ENCODE measurements around the gene MARK2. TPM values are rescaled to one million over a fixed set of nuclear protein-coding genes. Genes with fewer than 3 reads are reported as not detected.

The MARK2 gene
- total and polyA plus RNA-seq, 2 of the 8 experiments (the other 6 are each of a cell fraction or from before 2014, with no cell fraction given): 19.3 to 58.5 TPM

DNA sequence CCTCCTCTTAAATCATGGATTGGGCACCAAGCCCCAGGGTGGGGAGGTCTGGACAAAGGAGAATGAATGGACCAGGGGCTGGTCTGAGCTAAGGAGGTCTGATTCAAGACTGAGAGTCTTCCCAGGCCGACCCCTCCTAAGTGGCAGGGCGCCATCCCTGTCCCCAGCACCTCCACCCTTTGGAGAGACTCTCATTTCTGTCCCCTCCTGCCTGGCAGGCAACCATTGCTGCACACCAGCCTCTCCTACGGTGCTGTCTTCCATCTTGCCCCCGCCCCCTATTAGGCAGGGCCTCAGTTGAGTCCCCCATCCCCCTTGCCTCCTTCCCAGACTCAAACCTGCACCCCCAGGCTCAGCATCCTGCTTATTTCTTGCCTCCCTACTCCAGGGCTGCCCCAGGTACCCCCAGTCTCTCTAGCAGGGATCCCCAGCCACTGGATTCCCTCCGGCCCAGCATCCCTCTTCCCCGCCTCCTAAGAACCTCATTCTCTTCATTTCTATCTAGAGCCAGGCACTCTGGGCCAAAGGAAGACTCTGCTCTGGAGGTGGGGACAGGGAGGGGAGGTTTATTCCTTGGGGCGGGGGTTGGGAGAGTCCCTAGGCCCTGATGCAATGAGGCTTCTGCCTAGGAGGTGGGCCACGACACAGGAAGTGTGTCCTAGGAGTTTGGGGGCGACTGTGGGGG is 79.7 kb downstream of the MARK2 start (continued):
- TF ChIP-seq, protein P1, sequence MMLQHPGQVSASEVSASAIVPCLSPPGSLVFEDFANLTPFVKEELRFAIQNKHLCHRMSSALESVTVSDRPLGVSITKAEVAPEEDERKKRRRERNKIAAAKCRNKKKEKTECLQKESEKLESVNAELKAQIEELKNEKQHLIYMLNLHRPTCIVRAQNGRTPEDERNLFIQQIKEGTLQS (IDR thresholded peaks at IDR 0.05; ENCODE audit: insufficient read depth, low read depth, low read length): no peak
